Gastroesophageal sphincter (tissue), 3 donors: ENCODE results near the gene UGDH.

Experiments used
- POLR2A ChIP-seq, 2 donors: fragments of 450-650 bp; IDR thresholded peaks; one replicate each; pipeline ENCODE4 v1.6.1; 2017; ENCODE audit warnings: antibody characterized with exemption in 2 of 2, mild to moderate bottlenecking in 2 of 2, moderate library complexity in 1 of 2
- TF ChIP-seq, protein P1 (sequence below), 4 experiments: fragments of 200-600 bp in 2 of 4; fragments of 450-650 bp in 2 of 4; sonication (generic) in 1 of 4; IDR thresholded peaks; one replicate each; pipeline ENCODE4 v1.5.1; 2017 to 2019; ENCODE audit warnings: antibody characterized with exemption in 4 of 4, mild to moderate bottlenecking in 2 of 4, moderate library complexity in 2 of 4

GRCh38 chr4:39528061-39528465, 824 bp upstream of the UGDH start:
- TF ChIP-seq POLR2A (IDR thresholded peaks at IDR 0.05), result no peak
- TF ChIP-seq, protein P1, sequence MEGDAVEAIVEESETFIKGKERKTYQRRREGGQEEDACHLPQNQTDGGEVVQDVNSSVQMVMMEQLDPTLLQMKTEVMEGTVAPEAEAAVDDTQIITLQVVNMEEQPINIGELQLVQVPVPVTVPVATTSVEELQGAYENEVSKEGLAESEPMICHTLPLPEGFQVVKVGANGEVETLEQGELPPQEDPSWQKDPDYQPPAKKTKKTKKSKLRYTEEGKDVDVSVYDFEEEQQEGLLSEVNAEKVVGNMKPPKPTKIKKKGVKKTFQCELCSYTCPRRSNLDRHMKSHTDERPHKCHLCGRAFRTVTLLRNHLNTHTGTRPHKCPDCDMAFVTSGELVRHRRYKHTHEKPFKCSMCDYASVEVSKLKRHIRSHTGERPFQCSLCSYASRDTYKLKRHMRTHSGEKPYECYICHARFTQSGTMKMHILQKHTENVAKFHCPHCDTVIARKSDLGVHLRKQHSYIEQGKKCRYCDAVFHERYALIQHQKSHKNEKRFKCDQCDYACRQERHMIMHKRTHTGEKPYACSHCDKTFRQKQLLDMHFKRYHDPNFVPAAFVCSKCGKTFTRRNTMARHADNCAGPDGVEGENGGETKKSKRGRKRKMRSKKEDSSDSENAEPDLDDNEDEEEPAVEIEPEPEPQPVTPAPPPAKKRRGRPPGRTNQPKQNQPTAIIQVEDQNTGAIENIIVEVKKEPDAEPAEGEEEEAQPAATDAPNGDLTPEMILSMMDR (IDR thresholded peaks at IDR 0.05), result peak in 1 of 4 experiments; percentile 1
